Stimulated activated naive CD8-positive, alpha-beta T cell treated with anti-CD3 and anti-CD28 coated beads, Interleukin-15, Interleukin-2, amounts not matched to agents 100 ng/mL and 50 ng/mL, for 24 hours (primary cell): ENCODE measurements around the gene PTCH1.
A peak's percentile ranks its signal among the peaks of the same experiment; 100 is the strongest.

Experiments used
- H3K27ac Mint-ChIP-seq: one replicate; pipeline ENCODE4 v1.8.0; 2021; ENCODE audit warnings: mild to moderate bottlenecking, mixed read lengths
- H3K27me3 Mint-ChIP-seq: one replicate; pipeline ENCODE4 v1.8.0; 2021; ENCODE audit warnings: mixed read lengths
- H3K36me3 Mint-ChIP-seq: one replicate; pipeline ENCODE4 v1.8.0; 2021; ENCODE audit warnings: low read depth, mixed read lengths
- H3K4me1 Mint-ChIP-seq: one replicate; pipeline ENCODE4 v1.8.0; 2021; ENCODE audit warnings: low read depth, mixed read lengths
- H3K4me3 Mint-ChIP-seq: one replicate; pipeline ENCODE4 v1.8.0; 2021; ENCODE audit warnings: mild to moderate bottlenecking, mixed read lengths
- H3K9me3 Mint-ChIP-seq: one replicate; pipeline ENCODE4 v1.8.0; 2021; ENCODE audit warnings: mixed read lengths

Gene PTCH1

GRCh38 chr9:95435074-95435728 lies 81.6 kb downstream of the PTCH1 start:
- Mint-ChIP-seq H3K27ac (no peak overlapping the region), H3K9me3 (peaks cover 4% of the 10 kb centered on the region), H3K27me3 (no peaks in the 10 kb centered on the region), H3K36me3 (no peaks in the 10 kb centered on the region), H3K4me3 (no peak overlapping the region), H3K4me1 (peaks cover 6% of the 10 kb centered on the region)

GRCh38 chr9:95434116-95435073 lies 82.4 kb downstream of the PTCH1 start:
- Mint-ChIP-seq H3K27ac (peak overlapping the region; percentile 32), H3K4me1 (peaks cover 6% of the 10 kb centered on the region), H3K27me3 (no peaks in the 10 kb centered on the region), H3K4me3 (no peak overlapping the region), H3K36me3 (no peaks in the 10 kb centered on the region), H3K9me3 (peaks cover 4% of the 10 kb centered on the region)

- Mint-ChIP-seq H3K4me3 (no peak overlapping the region), H3K4me1 (peaks cover 6% of the 10 kb centered on the region), H3K27me3 (no peaks in the 10 kb centered on the region), H3K27ac (no peak overlapping the region), H3K36me3 (no peaks in the 10 kb centered on the region), H3K9me3 (peaks cover 4% of the 10 kb centered on the region)
These were observed 83.5 kb downstream of the PTCH1 start for GRCh38 chr9:95433096-95433819.

- Mint-ChIP-seq H3K9me3 (peaks cover 4% of the 10 kb centered on the region), H3K4me3 (no peak overlapping the region), H3K4me1 (peaks cover 8% of the 10 kb centered on the region), H3K27ac (no peak overlapping the region), H3K36me3 (no peaks in the 10 kb centered on the region), H3K27me3 (no peaks in the 10 kb centered on the region)
These were observed 85.5 kb downstream of the PTCH1 start for GRCh38 chr9:95431286-95431685.

GRCh38 chr9:95429948-95430620 lies 86.7 kb downstream of the PTCH1 start:
- no peaks in the 10 kb centered on the region for H3K36me3 Mint-ChIP-seq
- no peak overlapping the region for H3K27ac Mint-ChIP-seq
- peaks cover 4% of the 10 kb centered on the region for H3K9me3 Mint-ChIP-seq
- H3K4me3 Mint-ChIP-seq, result no peak overlapping the region
- H3K4me1 Mint-ChIP-seq, result peaks cover 12% of the 10 kb centered on the region
- H3K27me3 Mint-ChIP-seq, result no peaks in the 10 kb centered on the region

GRCh38 chr9:95429096-95429495 lies 87.7 kb downstream of the PTCH1 start:
- no peak overlapping the region for H3K4me3 Mint-ChIP-seq

GRCh38 chr9:95425910-95426551 lies 90.7 kb downstream of the PTCH1 start:
- peaks cover 10% of the 10 kb centered on the region for H3K4me1 Mint-ChIP-seq
- peaks cover 21% of the 10 kb centered on the region for H3K36me3 Mint-ChIP-seq
- peaks cover 18% of the 10 kb centered on the region for H3K27me3 Mint-ChIP-seq
- peak overlapping the region; percentile 52 for H3K27ac Mint-ChIP-seq
- H3K4me3 Mint-ChIP-seq, result peak overlapping the region; percentile 81
- H3K9me3 Mint-ChIP-seq, result peaks cover 11% of the 10 kb centered on the region

More at GRCh38 chr9:95429096-95429495, 87.7 kb downstream of the PTCH1 start:
- Mint-ChIP-seq H3K27ac (no peak overlapping the region), H3K4me1 (peaks cover 10% of the 10 kb centered on the region), H3K27me3 (peaks cover 5% of the 10 kb centered on the region), H3K9me3 (peaks cover 4% of the 10 kb centered on the region), H3K36me3 (no peaks in the 10 kb centered on the region)

- H3K36me3 Mint-ChIP-seq, result peaks cover 21% of the 10 kb centered on the region
- H3K4me3 Mint-ChIP-seq, result no peak overlapping the region
- H3K9me3 Mint-ChIP-seq, result peaks cover 11% of the 10 kb centered on the region
- H3K4me1 Mint-ChIP-seq, result peaks cover 21% of the 10 kb centered on the region
- H3K27me3 Mint-ChIP-seq, result peaks cover 23% of the 10 kb centered on the region
- H3K27ac Mint-ChIP-seq, result no peak overlapping the region
These were observed 94.1 kb downstream of the PTCH1 start for GRCh38 chr9:95422650-95423049.

- Mint-ChIP-seq H3K9me3 (peaks cover 11% of the 10 kb centered on the region), H3K27ac (no peak overlapping the region), H3K4me1 (peaks cover 12% of the 10 kb centered on the region), H3K36me3 (peaks cover 21% of the 10 kb centered on the region), H3K27me3 (peaks cover 23% of the 10 kb centered on the region), H3K4me3 (no peak overlapping the region)
These were observed 96.3 kb downstream of the PTCH1 start for GRCh38 chr9:95420518-95420917.

- peaks cover 21% of the 10 kb centered on the region for H3K36me3 Mint-ChIP-seq
- H3K27ac Mint-ChIP-seq, result no peak overlapping the region
- no peak overlapping the region for H3K4me3 Mint-ChIP-seq
- H3K4me1 Mint-ChIP-seq, result peaks cover 11% of the 10 kb centered on the region
- H3K27me3 Mint-ChIP-seq, result peaks cover 20% of the 10 kb centered on the region
- H3K9me3 Mint-ChIP-seq, result peaks cover 11% of the 10 kb centered on the region
These were observed 97.3 kb downstream of the PTCH1 start for GRCh38 chr9:95419444-95419843.

GRCh38 chr9:95415158-95415557 lies 101.6 kb downstream of the PTCH1 start:
- H3K36me3 Mint-ChIP-seq, result no peaks in the 10 kb centered on the region
- no peak overlapping the region for H3K4me3 Mint-ChIP-seq
- no peaks in the 10 kb centered on the region for H3K27me3 Mint-ChIP-seq

GRCh38 chr9:95413793-95414192 lies 103.0 kb downstream of the PTCH1 start:
- Mint-ChIP-seq H3K9me3 (no peaks in the 10 kb centered on the region), H3K27ac (no peak overlapping the region), H3K4me3 (no peak overlapping the region), H3K27me3 (no peaks in the 10 kb centered on the region), H3K4me1 (peaks cover 8% of the 10 kb centered on the region), H3K36me3 (no peaks in the 10 kb centered on the region)

More at GRCh38 chr9:95415158-95415557, 101.6 kb downstream of the PTCH1 start:
- Mint-ChIP-seq H3K9me3 (no peaks in the 10 kb centered on the region), H3K27ac (no peak overlapping the region), H3K4me1 (peaks cover 11% of the 10 kb centered on the region)

GRCh38 chr9:95411054-95411892 lies 105.5 kb downstream of the PTCH1 start:
- Mint-ChIP-seq H3K9me3 (no peaks in the 10 kb centered on the region), H3K27ac (no peak overlapping the region), H3K27me3 (no peaks in the 10 kb centered on the region)

More at GRCh38 chr9:95411054-95411892, 105.5 kb downstream of the PTCH1 start:
- Mint-ChIP-seq H3K36me3 (no peaks in the 10 kb centered on the region), H3K4me3 (no peak overlapping the region), H3K4me1 (peaks cover 8% of the 10 kb centered on the region)
